ENCODE measurements around the gene RAMP2. TPM values are rescaled to one million over a fixed set of nuclear protein-coding genes. Genes with fewer than 3 reads are reported as not detected.
A peak's percentile ranks its signal among the peaks of the same experiment; 100 is the strongest.

The RAMP2 gene
- total and polyA plus RNA-seq, 2 of the 13 experiments (the other 11 are each of a cell fraction or from before 2014, with no cell fraction given), result 1.4 to 5.2 TPM

- TF ChIP-seq ZNF777 (CRISPR knock-in tag; IDR thresholded peaks at IDR 0.05), result peak; percentile 90
- TF ChIP-seq, protein P1, sequence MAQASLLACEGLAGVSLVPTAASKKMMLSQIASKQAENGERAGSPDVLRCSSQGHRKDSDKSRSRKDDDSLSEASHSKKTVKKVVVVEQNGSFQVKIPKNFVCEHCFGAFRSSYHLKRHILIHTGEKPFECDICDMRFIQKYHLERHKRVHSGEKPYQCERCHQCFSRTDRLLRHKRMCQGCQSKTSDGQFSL (CRISPR knock-in tag; IDR thresholded peaks at IDR 0.05), result peak; percentile 48; the same call in 1 of the 2 replicates
- TF ChIP-seq KDM3A (CRISPR knock-in tag; IDR thresholded peaks at IDR 0.05; ENCODE audit: low read depth), result peak; percentile 23; the same call in 1 of the 2 replicates
- peak; percentile 86 for TF ChIP-seq ASH2L (IDR thresholded peaks at IDR 0.05; ENCODE audit: insufficient read length, low read depth, low read length)
- peak; percentile 71; the same call in 1 of the 2 replicates for TF ChIP-seq ZBTB42 (CRISPR knock-in tag; IDR thresholded peaks at IDR 0.05)
- peak; percentile 89; the same call in 1 of the 2 replicates for TF ChIP-seq ZNF839 (CRISPR knock-in tag; IDR thresholded peaks at IDR 0.05; ENCODE audit: borderline replicate concordance)
- TF ChIP-seq PRDM10 (CRISPR knock-in tag; IDR thresholded peaks at IDR 0.05; ENCODE audit: low read depth), result no peak; the same call in 1 of the 2 replicates
- TF ChIP-seq ZNF766 (CRISPR knock-in tag; IDR thresholded peaks at IDR 0.05; ENCODE audit: borderline replicate concordance), result peak; percentile 97
- no peak for TF ChIP-seq ZNF484 (CRISPR knock-in tag; IDR thresholded peaks at IDR 0.05; ENCODE audit: borderline replicate concordance, low read depth)
- peak; percentile 88 for TF ChIP-seq HOXA9 (CRISPR knock-in tag; IDR thresholded peaks at IDR 0.05; ENCODE audit: borderline replicate concordance)
- TF ChIP-seq KLF9 (CRISPR knock-in tag; IDR thresholded peaks at IDR 0.05; ENCODE audit: low read depth), result peak; percentile 30; the same call in 1 of the 2 replicates
- TF ChIP-seq ERF (CRISPR knock-in tag; IDR thresholded peaks at IDR 0.05), result peak; percentile 73
- TF ChIP-seq, protein P2, sequence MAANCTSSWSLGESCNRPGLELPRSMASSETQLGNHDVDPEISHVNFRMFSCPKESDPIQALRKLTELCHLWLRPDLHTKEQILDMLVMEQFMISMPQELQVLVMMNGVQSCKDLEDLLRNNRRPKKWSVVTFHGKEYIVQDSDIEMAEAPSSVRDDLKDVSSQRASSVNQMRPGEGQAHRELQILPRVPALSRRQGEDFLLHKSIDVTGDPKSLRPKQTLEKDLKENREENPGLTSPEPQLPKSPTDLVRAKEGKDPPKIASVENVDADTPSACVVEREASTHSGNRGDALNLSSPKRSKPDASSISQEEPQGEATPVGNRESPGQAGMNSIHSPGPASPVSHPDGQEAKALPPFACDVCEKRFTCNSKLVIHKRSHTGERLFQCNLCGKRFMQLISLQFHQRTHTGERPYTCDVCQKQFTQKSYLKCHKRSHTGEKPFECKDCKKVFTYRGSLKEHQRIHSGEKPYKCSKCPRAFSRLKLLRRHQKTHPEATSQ (CRISPR knock-in tag; IDR thresholded peaks at IDR 0.05; ENCODE audit: borderline replicate concordance), result peak; percentile 89
- TF ChIP-seq HES4 (CRISPR knock-in tag; IDR thresholded peaks at IDR 0.05; ENCODE audit: borderline replicate concordance), result peak; percentile 72; the same call in 1 of the 2 replicates
- TF ChIP-seq ZNF747 (CRISPR knock-in tag; IDR thresholded peaks at IDR 0.05; ENCODE audit: borderline replicate concordance), result peak; percentile 98
- TF ChIP-seq FOXO4 (CRISPR knock-in tag; conservative IDR thresholded peaks at IDR 0.05), result 0 out of 2 replicates have a peak, but pooled peaks have one; percentile 3
- no peak for TF ChIP-seq ZNF382 (CRISPR knock-in tag; IDR thresholded peaks at IDR 0.05; ENCODE audit: borderline replicate concordance)
- peak; percentile 88; the same call in 1 of the 2 replicates for TF ChIP-seq NFATC3 (CRISPR knock-in tag; IDR thresholded peaks at IDR 0.05)
- TF ChIP-seq JUNB (CRISPR knock-in tag; IDR thresholded peaks at IDR 0.05; ENCODE audit: borderline replicate concordance), result 0 out of 2 replicates have a peak, but pooled peaks have one; percentile 17
These were observed 16.0 kb upstream of the RAMP2 start, which contains the start of gene EZH1 (continued) for GRCh38 chr17:42744806-42745617.
